GM18508 (cell line): ENCODE results near the gene SCN2A.
"Not testable (repeated sequence)": the region's sequence is repeated elsewhere in the genome, so short reads cannot be mapped to it uniquely, and the experiment has no call there.

Experiments used
- ATAC-seq: cut with Tn5 transposase; IDR thresholded peaks from one replicate; pipeline ENCODE4 v1.9.1; 2021; ENCODE audit warnings: moderate number of reproducible peaks; ENCODE audit not compliant: insufficient read depth, unreplicated experiment

SCN2A gene

GRCh38 chr2:165307317-165307716 lies 68.1 kb downstream of the SCN2A start:
- no peak for ATAC-seq

DNA sequence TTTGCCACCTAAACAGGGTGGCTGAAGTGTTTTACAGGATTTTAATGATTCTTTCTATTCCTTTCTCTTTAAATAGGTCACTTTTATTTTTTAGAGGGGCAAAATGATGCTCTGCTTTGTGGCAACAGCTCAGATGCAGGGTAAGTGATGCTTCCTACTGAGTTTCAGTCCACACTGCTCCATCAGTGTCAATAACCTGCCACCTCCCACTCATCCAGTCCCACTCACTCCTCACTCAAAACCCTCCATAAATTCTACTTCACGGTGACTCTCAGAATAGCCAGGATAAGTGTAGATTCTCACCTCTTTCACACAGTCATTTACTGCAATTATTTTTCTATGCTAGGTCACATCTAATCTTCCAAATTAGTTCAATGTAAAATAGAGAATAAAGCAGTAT lies 72.7 kb downstream of the SCN2A start:
- ATAC-seq = no peak

DNA sequence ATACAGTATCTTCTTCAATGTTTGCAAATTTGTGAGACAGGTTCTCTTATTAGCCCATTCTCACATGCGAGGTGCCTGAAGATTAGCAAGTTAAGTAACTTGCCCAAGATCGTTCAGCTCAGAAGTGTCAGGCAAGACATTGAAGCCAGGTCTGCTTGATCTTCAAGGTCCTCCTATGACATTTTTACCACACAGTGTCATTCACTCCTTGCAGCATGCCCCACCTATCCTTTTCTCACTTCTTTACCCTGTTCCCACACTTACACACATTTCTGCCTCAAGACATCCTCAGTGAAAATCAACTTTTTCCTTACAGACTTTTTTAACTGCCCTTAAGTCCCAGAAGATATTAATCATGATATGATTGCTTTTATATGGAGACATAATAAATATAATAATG lies 73.8 kb downstream of the SCN2A start:
- ATAC-seq = no peak

GRCh38 chr2:165313509-165313908 lies 74.3 kb downstream of the SCN2A start:
- ATAC-seq = no peak

GRCh38 chr2:165328272-165328671 lies 89.1 kb downstream of the SCN2A start:
- no peak for ATAC-seq

- not testable (repeated sequence) for ATAC-seq
Observed at GRCh38 chr2:165344276-165344675, 105.1 kb downstream of the SCN2A start.

- ATAC-seq = no peak
Observed at GRCh38 chr2:165348441-165348840, 109.2 kb downstream of the SCN2A start.

DNA sequence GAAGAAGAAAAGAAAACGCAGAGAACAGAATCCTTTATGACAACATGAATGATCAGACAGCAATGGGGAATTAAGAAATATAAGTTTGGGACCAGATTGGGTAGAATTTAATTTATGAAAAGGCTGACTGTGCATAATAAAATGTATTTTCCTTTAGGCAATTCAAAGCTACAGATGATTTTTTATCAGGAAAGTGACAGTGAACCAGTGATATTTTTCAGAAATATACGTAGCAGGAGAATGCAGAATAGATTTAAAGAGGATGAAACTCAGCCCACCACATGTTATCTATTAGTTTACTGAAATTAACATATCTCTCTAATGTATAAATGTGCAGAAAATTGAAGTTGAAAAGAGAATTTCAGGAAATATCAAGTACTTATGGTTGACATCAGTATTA lies 110.0 kb downstream of the SCN2A start:
- no peak for ATAC-seq

- ATAC-seq = peak; percentile 98
Observed at GRCh38 chr2:165357758-165358157, 118.5 kb downstream of the SCN2A start.

- no peak for ATAC-seq
Observed at GRCh38 chr2:165361514-165361913, 122.3 kb downstream of the SCN2A start.

- ATAC-seq = no peak
Observed at GRCh38 chr2:165369131-165369897, 130.1 kb downstream of the SCN2A start.

DNA sequence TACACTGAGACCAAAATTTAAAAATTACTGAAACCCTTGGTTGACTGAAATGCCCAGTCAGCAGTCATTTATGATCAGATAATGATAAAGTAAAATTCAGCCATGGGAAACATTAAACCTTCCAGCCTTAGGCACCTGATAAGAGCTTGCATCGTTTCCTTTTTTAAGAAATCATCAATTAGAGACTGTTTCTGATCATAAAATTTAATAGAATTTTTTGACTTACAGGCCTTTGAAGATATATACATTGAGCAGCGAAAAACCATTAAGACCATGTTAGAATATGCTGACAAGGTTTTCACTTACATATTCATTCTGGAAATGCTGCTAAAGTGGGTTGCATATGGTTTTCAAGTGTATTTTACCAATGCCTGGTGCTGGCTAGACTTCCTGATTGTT lies 130.7 kb downstream of the SCN2A start:
- no peak for ATAC-seq

GRCh38 chr2:165371356-165371755 lies 132.1 kb downstream of the SCN2A start:
- ATAC-seq = no peak

DNA sequence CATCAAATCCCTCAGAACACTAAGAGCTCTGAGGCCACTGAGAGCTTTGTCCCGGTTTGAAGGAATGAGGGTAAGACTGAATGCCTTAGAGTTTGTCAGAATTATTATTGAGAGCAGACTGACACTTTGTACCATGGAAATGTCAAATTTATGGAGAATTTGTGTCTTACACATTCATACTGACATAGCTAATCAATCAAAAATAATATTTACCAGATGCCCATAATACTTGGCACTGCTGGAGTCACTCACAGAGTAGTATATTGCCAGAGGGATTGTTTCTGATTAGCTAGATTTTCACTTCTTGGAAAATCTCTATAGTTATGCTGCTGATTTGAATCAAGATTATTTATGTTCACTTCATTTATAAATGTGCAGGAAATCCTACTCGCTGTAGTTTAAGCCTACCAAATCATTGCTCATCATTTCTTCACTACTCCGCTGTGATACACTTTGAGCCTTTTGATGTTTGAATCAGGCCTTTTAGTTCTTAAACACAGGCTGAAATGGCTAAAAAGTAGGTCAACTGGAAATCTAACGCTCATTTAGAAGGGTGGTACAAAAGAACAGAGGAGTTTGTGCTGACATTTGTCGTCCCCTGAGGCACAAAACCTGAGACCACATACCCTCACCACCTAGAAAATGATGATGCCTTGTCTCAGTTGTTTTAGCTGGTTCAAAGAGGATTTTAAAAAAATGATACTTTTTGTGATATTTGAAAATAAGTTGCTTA lies 134.2 kb downstream of the SCN2A start:
- ATAC-seq = no peak

- ATAC-seq = no peak
Observed at GRCh38 chr2:165376571-165376975, 137.4 kb downstream of the SCN2A start.

- ATAC-seq = no peak
Observed at GRCh38 chr2:165382362-165382761, 143.1 kb downstream of the SCN2A start.

- no peak for ATAC-seq
Observed at GRCh38 chr2:165390875-165391274, 151.7 kb downstream of the SCN2A start.

DNA sequence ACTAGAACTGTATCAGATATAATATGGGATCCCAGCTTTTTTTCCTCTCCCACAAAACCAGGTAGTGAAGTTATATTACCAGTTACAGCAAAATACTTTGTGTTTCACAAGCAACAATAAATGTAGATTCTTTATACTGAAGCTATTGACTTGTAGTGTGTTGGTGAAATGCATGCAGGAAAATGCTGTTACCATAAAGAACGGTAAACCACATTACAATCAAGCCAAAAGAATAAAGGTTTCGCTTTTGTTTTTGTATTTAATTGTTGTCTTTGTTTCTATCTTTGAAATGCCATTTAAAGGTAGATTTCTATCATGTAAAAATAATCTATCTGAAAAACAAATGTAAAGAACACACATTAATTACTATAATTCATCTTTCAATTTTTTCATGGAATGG lies 152.6 kb downstream of the SCN2A start:
- ATAC-seq = no peak

DNA sequence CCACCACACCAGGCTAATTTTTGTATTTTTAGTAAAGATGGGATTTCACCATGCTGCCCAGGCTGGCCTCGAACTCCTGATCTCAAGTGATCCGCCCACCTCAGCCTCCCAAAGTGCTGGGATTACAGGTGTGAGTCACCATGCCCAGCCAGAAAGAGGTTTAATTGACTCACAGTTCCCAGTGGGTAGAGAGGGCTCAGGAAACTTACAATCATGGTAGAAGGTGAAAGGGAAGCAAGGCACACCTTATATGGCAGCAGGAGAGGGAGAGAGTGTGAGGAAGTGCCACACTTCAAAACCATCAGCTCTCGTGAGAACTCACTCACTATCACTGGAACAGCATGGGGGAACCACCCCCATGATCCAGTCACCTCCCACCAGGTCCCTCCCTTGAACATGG lies 159.4 kb downstream of the SCN2A start:
- not testable (repeated sequence) for ATAC-seq

DNA sequence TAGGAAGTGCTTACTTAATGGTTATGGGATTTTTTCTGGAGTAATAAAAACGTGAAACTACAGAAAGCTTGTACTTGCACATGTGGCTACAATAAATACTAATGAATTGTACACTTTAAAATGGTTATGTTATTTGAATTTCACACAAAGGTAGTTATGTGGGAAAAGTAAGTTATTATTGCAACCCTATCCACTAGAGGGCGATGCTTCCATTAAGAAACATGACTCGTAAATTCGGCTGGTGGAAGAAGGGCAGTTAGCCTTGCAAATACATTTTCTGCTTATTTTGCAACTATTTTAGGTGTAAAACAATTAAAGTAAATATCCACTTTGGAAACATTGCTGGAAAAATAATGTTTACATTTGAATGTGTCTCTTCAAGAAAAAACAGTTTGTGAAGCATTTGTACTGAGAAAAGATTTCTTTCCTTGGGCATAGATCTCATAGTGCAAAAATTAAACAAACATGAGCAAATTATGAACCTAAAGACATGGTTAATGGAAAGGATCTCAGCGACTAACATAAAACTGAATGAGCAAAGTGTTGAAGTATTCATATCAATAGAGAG lies 162.2 kb downstream of the SCN2A start:
- peak; percentile 54 for ATAC-seq

GRCh38 chr2:165402162-165402561 lies 162.9 kb downstream of the SCN2A start:
- ATAC-seq = no peak
